ENCODE measurements around the gene HIRA.

- no peak for TF ChIP-seq CTCF (IDR thresholded peaks at IDR 0.05)
- no peak for TF ChIP-seq POLR2A (IDR thresholded peaks at IDR 0.05)
Measured at GRCh38 chr22:19431649-19432132, at the start of gene HIRA.
